HG03460 (cell line): Measurements from ENCODE around the gene PIP4K2B.
"Not testable (repeated sequence)": the region's sequence is repeated elsewhere in the genome, so short reads cannot be mapped to it uniquely, and the experiment has no call there.

ENCODE experiments used
- ATAC-seq: cut with Tn5 transposase; IDR thresholded peaks from one replicate; pipeline ENCODE4 v1.9.1; 2021; ENCODE audit not compliant: unreplicated experiment

PIP4K2B gene

GRCh38 chr17:38730526-38731379, 68.6 kb downstream of the PIP4K2B start:
- ATAC-seq: no peak

DNA sequence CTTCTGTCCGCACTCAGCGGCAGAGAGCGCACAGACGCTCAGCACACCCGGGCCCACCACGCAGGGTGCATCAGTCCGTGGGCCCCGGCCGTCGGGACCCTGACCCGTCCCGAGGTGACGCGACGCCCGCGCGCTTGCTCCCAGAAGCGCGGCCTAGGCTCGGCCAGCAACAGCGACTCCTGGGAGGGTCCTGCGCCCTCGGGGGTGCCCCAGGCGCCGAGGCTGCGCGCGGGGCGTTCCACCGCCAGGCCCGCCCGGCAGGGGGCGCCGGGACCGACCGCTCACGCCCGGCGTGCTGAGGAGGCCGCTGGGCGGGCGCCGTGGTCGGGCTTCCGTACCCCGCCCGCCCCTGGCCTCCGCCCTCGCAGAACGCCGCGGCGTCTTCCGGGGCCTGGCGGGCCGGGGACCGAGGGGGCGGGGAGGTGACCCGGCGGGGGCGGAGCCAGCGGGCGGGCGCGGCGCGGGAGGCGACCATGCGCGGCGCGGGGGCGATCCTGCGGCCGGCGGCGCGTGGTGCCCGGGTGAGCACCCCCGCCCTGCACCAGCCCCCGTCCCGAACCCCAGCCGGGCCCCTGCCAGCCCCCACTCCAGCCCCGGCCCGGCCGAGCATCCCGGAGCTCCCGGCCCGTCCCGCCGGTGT, 69.3 kb downstream of the PIP4K2B start, which contains the start of gene CISD3:
TSS of gene CISD3 (plus strand) at position 456 of the 640 bp plus-strand sequence. CDS start at position 474, 18 bp downstream.
- peak; percentile 82 for ATAC-seq

DNA sequence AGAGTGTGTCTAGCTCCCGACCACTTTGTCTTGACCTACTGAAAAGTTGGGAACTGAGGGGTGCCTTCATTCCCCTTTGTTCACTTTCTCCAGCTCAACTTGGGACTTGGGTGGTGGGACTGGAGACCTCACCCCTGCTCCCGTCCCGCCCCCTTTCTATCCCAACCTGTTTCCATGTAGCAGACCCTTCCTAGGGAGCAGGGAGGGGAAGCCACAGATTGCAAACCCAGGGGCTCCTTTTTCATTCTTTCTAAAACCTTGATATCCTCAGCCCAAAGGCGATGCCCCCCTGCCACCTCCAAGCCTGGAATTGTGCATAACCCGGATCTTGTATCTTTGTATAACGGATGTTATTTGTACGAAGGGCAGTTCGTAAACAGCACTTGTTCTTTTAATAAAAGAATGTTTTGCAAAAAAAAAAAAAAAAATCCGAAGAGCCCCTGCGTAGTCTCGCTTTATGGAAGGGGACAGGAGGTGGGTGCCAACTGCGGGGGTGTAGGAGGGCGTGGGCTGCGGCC, 69.9 kb downstream of the PIP4K2B start:
- ATAC-seq: no peak

- no peak for ATAC-seq
These were observed 71.0 kb downstream of the PIP4K2B start for GRCh38 chr17:38728290-38728831.

- ATAC-seq: no peak
These were observed 71.6 kb downstream of the PIP4K2B start for GRCh38 chr17:38727736-38728135.

GRCh38 chr17:38726145-38726544, 73.2 kb downstream of the PIP4K2B start:
- ATAC-seq: not testable (repeated sequence)

- ATAC-seq: no peak
These were observed 74.3 kb downstream of the PIP4K2B start for GRCh38 chr17:38725066-38725465.

DNA sequence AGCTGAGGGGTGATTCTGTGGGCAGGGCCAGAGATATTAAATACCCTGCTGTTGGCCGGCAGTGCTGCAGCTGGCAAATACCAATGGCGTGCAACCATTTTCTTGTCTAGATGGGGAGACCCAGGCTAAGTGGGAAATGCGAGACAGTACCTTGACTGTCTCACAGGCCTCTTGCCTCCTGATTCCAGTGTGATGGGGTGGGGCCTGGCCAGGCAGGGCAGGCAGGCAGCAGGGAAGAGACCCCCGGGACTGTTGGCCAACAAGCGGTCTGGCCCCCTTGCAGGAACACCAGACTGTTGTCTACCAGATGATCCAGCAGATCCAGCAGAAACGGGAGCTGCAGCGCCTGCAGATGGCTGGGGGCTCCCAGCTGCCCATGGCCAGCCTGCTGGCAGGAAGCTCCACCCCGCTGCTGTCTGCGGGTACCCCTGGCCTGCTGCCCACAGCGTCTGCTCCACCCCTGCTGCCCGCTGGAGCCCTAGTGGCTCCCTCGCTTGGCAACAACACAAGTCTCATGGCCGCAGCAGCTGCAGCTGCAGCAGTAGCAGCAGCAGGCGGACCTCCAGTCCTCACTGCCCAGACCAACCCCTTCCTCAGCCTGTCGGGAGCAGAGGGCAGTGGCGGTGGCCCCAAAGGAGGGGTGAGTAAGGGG, 74.9 kb downstream of the PIP4K2B start:
- ATAC-seq: no peak

GRCh38 chr17:38721802-38722201, 77.6 kb downstream of the PIP4K2B start:
- no peak for ATAC-seq

- ATAC-seq: no peak
These were observed 78.4 kb downstream of the PIP4K2B start for GRCh38 chr17:38720941-38721340.

- no peak for ATAC-seq
These were observed 79.3 kb downstream of the PIP4K2B start for GRCh38 chr17:38719943-38720641.

DNA sequence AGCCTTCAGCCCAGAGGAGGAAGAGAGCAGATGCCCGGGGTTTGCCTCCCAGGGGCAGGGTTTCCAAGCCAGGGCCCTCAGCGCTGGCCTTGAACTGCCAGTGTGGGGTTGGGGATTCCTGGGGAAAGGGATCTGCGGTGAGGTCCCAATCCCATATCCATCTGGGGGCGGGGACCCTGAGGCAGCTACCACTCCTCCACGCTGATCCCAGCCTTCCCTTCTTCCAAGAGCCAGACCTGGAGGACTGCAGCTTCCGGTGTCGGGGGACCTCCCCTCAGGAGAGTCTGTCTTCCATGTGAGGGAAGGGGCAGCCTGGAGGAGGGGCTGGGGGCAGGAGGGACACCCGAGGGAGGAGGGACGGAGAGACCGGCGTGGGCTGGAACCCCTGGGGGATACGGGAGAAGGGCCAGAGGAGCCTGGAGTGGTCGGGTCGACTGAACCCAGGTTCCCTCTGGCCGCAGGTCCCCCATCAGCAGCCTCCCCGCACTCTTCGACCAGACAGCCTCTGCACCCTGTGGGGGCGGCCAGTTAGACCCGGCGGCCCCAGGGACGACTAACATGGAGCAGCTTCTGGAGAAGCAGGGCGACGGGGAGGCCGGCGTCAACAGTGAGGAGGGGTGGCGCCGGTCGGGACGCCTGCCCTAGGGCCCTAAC, 79.9 kb downstream of the PIP4K2B start:
- ATAC-seq: no peak

- no peak for ATAC-seq
These were observed 82.1 kb downstream of the PIP4K2B start for GRCh38 chr17:38717139-38717745.

DNA sequence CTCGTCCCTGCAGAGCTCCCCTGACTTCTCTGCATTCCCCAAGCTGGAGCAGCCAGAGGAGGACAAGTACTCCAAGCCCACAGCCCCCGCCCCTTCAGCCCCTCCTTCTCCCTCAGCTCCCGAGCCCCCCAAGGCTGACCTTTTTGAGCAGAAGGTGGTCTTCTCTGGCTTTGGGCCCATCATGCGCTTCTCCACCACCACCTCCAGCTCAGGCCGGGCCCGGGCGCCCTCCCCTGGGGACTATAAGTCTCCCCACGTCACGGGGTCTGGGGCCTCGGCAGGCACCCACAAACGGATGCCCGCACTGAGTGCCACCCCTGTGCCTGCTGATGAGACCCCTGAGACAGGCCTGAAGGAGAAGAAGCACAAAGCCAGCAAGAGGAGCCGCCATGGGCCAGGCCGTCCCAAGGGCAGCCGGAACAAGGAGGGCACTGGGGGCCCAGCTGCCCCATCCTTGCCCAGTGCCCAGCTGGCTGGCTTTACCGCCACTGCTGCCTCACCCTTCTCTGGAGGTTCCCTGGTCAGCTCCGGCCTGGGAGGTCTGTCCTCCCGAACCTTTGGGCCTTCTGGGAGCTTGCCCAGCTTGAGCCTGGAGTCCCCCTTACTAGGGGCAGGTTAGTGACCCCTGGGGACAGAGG, 82.9 kb downstream of the PIP4K2B start:
- ATAC-seq: no peak
